ENCODE data around the gene GPR180. TPM values are rescaled to one million over a fixed set of nuclear protein-coding genes. Genes with fewer than 3 reads are reported as not detected.

GPR180 gene
- polyA plus RNA-seq, 3 donors, result 1.0 to 1.1 (median 1.0) TPM

DNA sequence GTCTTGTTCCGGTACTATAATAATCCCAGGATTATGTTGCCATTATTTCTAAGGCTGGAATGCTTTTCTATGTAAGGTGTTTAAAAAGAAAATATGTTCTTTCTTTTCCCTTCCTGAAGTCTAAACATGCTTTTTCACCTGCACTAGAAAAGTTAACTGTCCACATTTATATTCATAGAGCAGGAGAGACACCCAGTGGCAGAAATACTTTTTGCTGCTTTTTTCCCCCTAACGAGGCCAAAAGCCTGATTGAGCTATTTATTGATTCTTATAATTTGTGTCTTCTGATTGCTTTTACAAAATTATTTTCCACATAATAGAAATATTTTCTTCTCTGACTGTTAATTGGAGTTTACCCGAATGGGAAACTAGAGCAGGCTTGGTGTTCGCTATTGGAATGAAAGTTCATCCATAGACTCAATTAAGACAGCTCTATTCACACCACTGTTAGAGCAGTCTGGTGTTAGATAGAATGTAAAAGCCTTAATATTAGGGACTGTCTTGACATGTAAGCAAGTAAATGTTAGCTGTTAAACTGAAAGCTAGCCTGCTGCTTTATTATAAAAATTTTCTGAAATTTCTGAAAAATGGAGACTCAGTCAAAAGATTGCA, 15.8 kb downstream of the GPR180 start:
- TF ChIP-seq, protein P1, sequence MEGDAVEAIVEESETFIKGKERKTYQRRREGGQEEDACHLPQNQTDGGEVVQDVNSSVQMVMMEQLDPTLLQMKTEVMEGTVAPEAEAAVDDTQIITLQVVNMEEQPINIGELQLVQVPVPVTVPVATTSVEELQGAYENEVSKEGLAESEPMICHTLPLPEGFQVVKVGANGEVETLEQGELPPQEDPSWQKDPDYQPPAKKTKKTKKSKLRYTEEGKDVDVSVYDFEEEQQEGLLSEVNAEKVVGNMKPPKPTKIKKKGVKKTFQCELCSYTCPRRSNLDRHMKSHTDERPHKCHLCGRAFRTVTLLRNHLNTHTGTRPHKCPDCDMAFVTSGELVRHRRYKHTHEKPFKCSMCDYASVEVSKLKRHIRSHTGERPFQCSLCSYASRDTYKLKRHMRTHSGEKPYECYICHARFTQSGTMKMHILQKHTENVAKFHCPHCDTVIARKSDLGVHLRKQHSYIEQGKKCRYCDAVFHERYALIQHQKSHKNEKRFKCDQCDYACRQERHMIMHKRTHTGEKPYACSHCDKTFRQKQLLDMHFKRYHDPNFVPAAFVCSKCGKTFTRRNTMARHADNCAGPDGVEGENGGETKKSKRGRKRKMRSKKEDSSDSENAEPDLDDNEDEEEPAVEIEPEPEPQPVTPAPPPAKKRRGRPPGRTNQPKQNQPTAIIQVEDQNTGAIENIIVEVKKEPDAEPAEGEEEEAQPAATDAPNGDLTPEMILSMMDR (IDR thresholded peaks at IDR 0.05), result peak; percentile 61
- Histone ChIP-seq H3K27ac (ENCODE audit: low read depth in 1 of 2, low read length in 2 of 2) (no peak overlapping the region), H3K9ac (ENCODE audit: insufficient read depth, low read length, poor library complexity, severe bottlenecking) (no peak overlapping the region), H3K79me2 (ENCODE audit: insufficient read depth, low read length) (no peaks in the 10 kb centered on the region), H3K4me1 (ENCODE audit: control insufficient read depth in 1 of 2, insufficient read depth in 2 of 2, low read length in 2 of 2) (no peaks in the 10 kb centered on the region), H2AFZ (ENCODE audit: insufficient read depth, low read depth, low read length, poor library complexity, severe bottlenecking) (no peak overlapping the region), H3K4me2 (replicated peaks; ENCODE audit: extremely low read depth, low read length, poor library complexity, severe bottlenecking) (no peak overlapping the region), H3K9me3 (replicated peaks in 1 of 2; ENCODE audit: control insufficient read depth in 1 of 2, insufficient read depth in 1 of 2, low read length in 2 of 2) (no peaks in the 10 kb centered on the region), H3K36me3 (replicated peaks in 1 of 2; ENCODE audit: control insufficient read depth in 1 of 2, insufficient read depth in 2 of 2, low read length in 2 of 2) (peaks cover 5 to 62% of the 10 kb centered on the region in 2 donors), H3K27me3 (ENCODE audit: control insufficient read depth in 2 of 2, insufficient read depth in 2 of 2, low read length in 2 of 2) (no peaks in the 10 kb centered on the region), H4K20me1 (ENCODE audit: insufficient read depth, low read length) (no peaks in the 10 kb centered on the region), H3K4me3 (replicated peaks in 1 of 3; ENCODE audit: low read depth in 2 of 3, low read length in 3 of 3) (no peak overlapping the region)
- Mint-ChIP-seq H3K4me3 (no peak overlapping the region), H3K4me1 (peaks cover 6% of the 10 kb centered on the region), H3K36me3 (peaks cover 4 to 37% of the 10 kb centered on the region in 2 donors), H3K27ac (no peak overlapping the region), H3K9me3 (peaks cover 0 to 2% (median 0%) of the 10 kb centered on the region in 7 donors), H3K27me3 (ENCODE audit: low read depth in 3 of 3) (no peaks in the 10 kb centered on the region)
- WGBS (ENCODE audit: insufficient coverage), result no CpG with 5 or more reads among the region's 4 CpGs
- DNase-seq, result peak in 1 of 3 donors; percentile 30
- intact Hi-C loops (cut with micrococcal nuclease), result loop anchor here (5.0 kb wide), 1 partner anchor 180 kb away; no protein-coding TSS in a partner anchor

GRCh38 chr13:94620286-94620896, 18.7 kb downstream of the GPR180 start:
- Mint-ChIP-seq H3K4me1 (peaks cover 6% of the 10 kb centered on the region), H3K36me3 (peaks cover 16 to 46% of the 10 kb centered on the region in 2 donors), H3K27me3 (ENCODE audit: low read depth in 3 of 3) (no peaks in the 10 kb centered on the region), H3K4me3 (no peak overlapping the region), H3K9me3 (peaks cover 0 to 3% (median 0%) of the 10 kb centered on the region in 7 donors), H3K27ac (no peak overlapping the region)
- H3K36me3 ChIP-seq (replicated peaks in 1 of 2; ENCODE audit: control insufficient read depth in 1 of 2, insufficient read depth in 2 of 2, low read length in 2 of 2), result peaks cover 14 to 61% of the 10 kb centered on the region in 2 donors
- no peaks in the 10 kb centered on the region for H3K9me3 ChIP-seq (replicated peaks in 1 of 2; ENCODE audit: control insufficient read depth in 1 of 2, insufficient read depth in 1 of 2, low read length in 2 of 2)
- DNase-seq, result no peak
- intact Hi-C loops (cut with micrococcal nuclease), result no loop called here
- H3K4me3 ChIP-seq (replicated peaks in 1 of 3; ENCODE audit: low read depth in 2 of 3, low read length in 3 of 3), result no peak overlapping the region
- H3K79me2 ChIP-seq (ENCODE audit: insufficient read depth, low read length), result no peaks in the 10 kb centered on the region
- no peak overlapping the region for H3K9ac ChIP-seq (ENCODE audit: insufficient read depth, low read length, poor library complexity, severe bottlenecking)
- no peak overlapping the region for H3K4me2 ChIP-seq (replicated peaks; ENCODE audit: extremely low read depth, low read length, poor library complexity, severe bottlenecking)
- no peak overlapping the region for H3K27ac ChIP-seq (ENCODE audit: low read depth in 1 of 2, low read length in 2 of 2)
- no peak overlapping the region for H2AFZ ChIP-seq (ENCODE audit: insufficient read depth, low read depth, low read length, poor library complexity, severe bottlenecking)
- no peaks in the 10 kb centered on the region for H3K4me1 ChIP-seq (ENCODE audit: control insufficient read depth in 1 of 2, insufficient read depth in 2 of 2, low read length in 2 of 2)
- no peaks in the 10 kb centered on the region for H3K27me3 ChIP-seq (ENCODE audit: control insufficient read depth in 2 of 2, insufficient read depth in 2 of 2, low read length in 2 of 2)
- TF ChIP-seq, protein P1 (IDR thresholded peaks at IDR 0.05), result peak; percentile 58
- WGBS (ENCODE audit: insufficient coverage), result no CpG with 5 or more reads among the region's 2 CpGs
- no peaks in the 10 kb centered on the region for H4K20me1 ChIP-seq (ENCODE audit: insufficient read depth, low read length)

Measured in CD14-positive monocyte (primary cell).